ENCODE results near the gene SYNPO. TPM values are rescaled to one million over a fixed set of nuclear protein-coding genes. Genes with fewer than 3 reads are reported as not detected.

SYNPO gene
- total and polyA plus RNA-seq, 4 donors, result 10.3 to 111 (median 42.4) TPM

GRCh38 chr5:150612405-150612804 is 28.1 kb upstream of the SYNPO start:
- 47 to 73% methylated on average over 4 of the region's 4 CpGs for WGBS, 2 donors
- DNase-seq (peak in 2 of 3 donors; percentile 44 to 50), ATAC-seq (ENCODE audit: insufficient read depth, low FRiP score) (no peak)
- Histone ChIP-seq H3K4me1 (ENCODE audit: control insufficient read depth in 5 of 5, insufficient read depth in 5 of 5, low read length in 5 of 5) (peaks cover 24 to 47% (median 42%) of the 10 kb centered on the region in 5 donors), H3K9ac (ENCODE audit: insufficient read depth in 1 of 2, low read length in 2 of 2) (no peak overlapping the region), H3K27me3 (ENCODE audit: control insufficient read depth in 3 of 3, insufficient read depth in 3 of 3, low read length in 2 of 3) (no peaks in the 10 kb centered on the region), H3K27ac (ENCODE audit: low read depth in 1 of 2, low read length in 1 of 2) (peak overlapping the region in 1 of 2 donors; percentile 92), H3K36me3 (ENCODE audit: control insufficient read depth in 4 of 4, insufficient read depth in 4 of 4, low read length in 4 of 4) (no peaks in the 10 kb centered on the region), H3K4me3 (no peak overlapping the region), H3K9me3 (ENCODE audit: control insufficient read depth in 4 of 4, insufficient read depth in 3 of 4, low read length in 3 of 4) (no peaks in the 10 kb centered on the region)
- TF ChIP-seq, protein P1, sequence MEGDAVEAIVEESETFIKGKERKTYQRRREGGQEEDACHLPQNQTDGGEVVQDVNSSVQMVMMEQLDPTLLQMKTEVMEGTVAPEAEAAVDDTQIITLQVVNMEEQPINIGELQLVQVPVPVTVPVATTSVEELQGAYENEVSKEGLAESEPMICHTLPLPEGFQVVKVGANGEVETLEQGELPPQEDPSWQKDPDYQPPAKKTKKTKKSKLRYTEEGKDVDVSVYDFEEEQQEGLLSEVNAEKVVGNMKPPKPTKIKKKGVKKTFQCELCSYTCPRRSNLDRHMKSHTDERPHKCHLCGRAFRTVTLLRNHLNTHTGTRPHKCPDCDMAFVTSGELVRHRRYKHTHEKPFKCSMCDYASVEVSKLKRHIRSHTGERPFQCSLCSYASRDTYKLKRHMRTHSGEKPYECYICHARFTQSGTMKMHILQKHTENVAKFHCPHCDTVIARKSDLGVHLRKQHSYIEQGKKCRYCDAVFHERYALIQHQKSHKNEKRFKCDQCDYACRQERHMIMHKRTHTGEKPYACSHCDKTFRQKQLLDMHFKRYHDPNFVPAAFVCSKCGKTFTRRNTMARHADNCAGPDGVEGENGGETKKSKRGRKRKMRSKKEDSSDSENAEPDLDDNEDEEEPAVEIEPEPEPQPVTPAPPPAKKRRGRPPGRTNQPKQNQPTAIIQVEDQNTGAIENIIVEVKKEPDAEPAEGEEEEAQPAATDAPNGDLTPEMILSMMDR (IDR thresholded peaks at IDR 0.05; ENCODE audit: control extremely low read depth, extremely low read depth), result no peak

DNA sequence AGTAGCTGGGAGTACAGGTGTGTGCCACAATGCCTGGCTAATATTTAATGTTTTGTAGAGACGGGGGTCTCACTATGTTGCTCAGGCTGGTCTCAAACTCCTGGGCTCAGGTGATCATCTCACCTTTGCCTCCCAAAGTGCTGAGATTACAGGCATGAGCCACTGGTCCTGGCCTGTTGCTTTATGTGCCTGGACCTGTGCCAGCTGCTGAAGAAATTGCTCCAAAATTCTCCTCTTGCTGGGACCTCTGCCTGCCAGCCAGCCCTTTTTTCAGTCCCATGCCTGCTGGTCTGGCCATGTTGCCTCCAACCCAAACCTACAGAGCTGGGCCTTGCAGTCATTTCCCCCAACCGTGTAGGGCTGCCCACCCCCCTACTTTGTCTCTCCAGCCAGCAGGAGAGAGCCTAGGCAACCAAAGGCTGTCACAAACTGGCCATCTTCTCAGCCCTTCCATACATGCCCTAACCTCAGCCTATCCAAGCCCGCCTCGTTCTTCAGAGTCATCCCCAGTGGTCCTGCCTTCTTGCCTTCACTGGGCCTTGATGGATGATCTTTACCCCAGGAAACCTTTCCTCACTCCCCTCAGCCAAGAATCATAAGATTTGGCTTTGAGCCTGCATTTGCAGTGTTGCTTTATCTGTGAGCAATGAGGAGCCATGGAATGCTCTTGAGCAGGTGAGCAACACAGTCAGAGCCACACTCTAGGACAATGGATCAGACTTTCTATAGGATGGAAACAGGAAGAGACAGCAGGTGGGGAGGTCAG is 27.4 kb upstream of the SYNPO start:
- H3K27ac ChIP-seq (ENCODE audit: low read depth in 1 of 2, low read length in 1 of 2), result peak overlapping the region; percentile 9 to 92
- TF ChIP-seq, protein P1 (IDR thresholded peaks at IDR 0.05; ENCODE audit: control extremely low read depth, extremely low read depth), result no peak
- ATAC-seq (ENCODE audit: insufficient read depth, low FRiP score), result no peak

GRCh38 chr5:150613991-150614660 is 26.3 kb upstream of the SYNPO start:
- H3K27me3 ChIP-seq (ENCODE audit: control insufficient read depth in 3 of 3, insufficient read depth in 3 of 3, low read length in 2 of 3), result no peaks in the 10 kb centered on the region
- no peaks in the 10 kb centered on the region for H3K36me3 ChIP-seq (ENCODE audit: control insufficient read depth in 4 of 4, insufficient read depth in 4 of 4, low read length in 4 of 4)
- H3K9me3 ChIP-seq (ENCODE audit: control insufficient read depth in 4 of 4, insufficient read depth in 3 of 4, low read length in 3 of 4), result no peaks in the 10 kb centered on the region
- H3K4me1 ChIP-seq (ENCODE audit: control insufficient read depth in 5 of 5, insufficient read depth in 5 of 5, low read length in 5 of 5), result peaks cover 36 to 64% (median 48%) of the 10 kb centered on the region in 5 donors
- TF ChIP-seq, protein P1 (IDR thresholded peaks at IDR 0.05; ENCODE audit: control extremely low read depth, extremely low read depth), result no peak
- WGBS, 2 donors, result 80 to 87% methylated on average over 9 of the region's 9 CpGs
- H3K27ac ChIP-seq (ENCODE audit: low read depth in 1 of 2, low read length in 1 of 2), result peak overlapping the region in 1 of 2 donors; percentile 92
- no peak overlapping the region for H3K4me3 ChIP-seq
- no peak overlapping the region for H3K9ac ChIP-seq (ENCODE audit: insufficient read depth in 1 of 2, low read length in 2 of 2)
- no peak for DNase-seq
- ATAC-seq (ENCODE audit: insufficient read depth, low FRiP score), result no peak

More for the DNA sequence above, 27.4 kb upstream of the SYNPO start:
- no peak for DNase-seq
- no peaks in the 10 kb centered on the region for H3K9me3 ChIP-seq (ENCODE audit: control insufficient read depth in 4 of 4, insufficient read depth in 3 of 4, low read length in 3 of 4)
- peaks cover 31 to 54% (median 42%) of the 10 kb centered on the region in 5 donors for H3K4me1 ChIP-seq (ENCODE audit: control insufficient read depth in 5 of 5, insufficient read depth in 5 of 5, low read length in 5 of 5)
- no peak overlapping the region for H3K9ac ChIP-seq (ENCODE audit: insufficient read depth in 1 of 2, low read length in 2 of 2)
- WGBS, 2 donors, result 75 to 83% methylated on average over 4 of the region's 4 CpGs
- H3K27me3 ChIP-seq (ENCODE audit: control insufficient read depth in 3 of 3, insufficient read depth in 3 of 3, low read length in 2 of 3), result no peaks in the 10 kb centered on the region
- H3K36me3 ChIP-seq (ENCODE audit: control insufficient read depth in 4 of 4, insufficient read depth in 4 of 4, low read length in 4 of 4), result no peaks in the 10 kb centered on the region
- H3K4me3 ChIP-seq, result no peak overlapping the region

Data from lung (tissue), 12 donors.